ENCODE results near the gene DNAJC6. TPM values are rescaled to one million over a fixed set of nuclear protein-coding genes. Genes with fewer than 3 reads are reported as not detected.

DNAJC6 gene
- total RNA-seq, 1 experiment from 2014 or later, result 4.0 TPM

- intact Hi-C loops (cut with micrococcal nuclease; ENCODE audit: unreplicated experiment) (no loop called here), in situ Hi-C loops (cut with HindIII; ENCODE audit: low pct_unique_long_range_greater_than_20kb, low sequenced_read_pairs) (no loop called here)
- Histone ChIP-seq H3K9me3 (ENCODE audit: control insufficient read depth, insufficient read depth, low read depth, low read length) (no peaks in the 10 kb centered on the region), H3K4me1 (ENCODE audit: control insufficient read depth, insufficient read depth, low read length) (no peaks in the 10 kb centered on the region), H3K36me3 (ENCODE audit: control insufficient read depth, insufficient read depth, low read length) (no peaks in the 10 kb centered on the region), H3K27me3 (ENCODE audit: control insufficient read depth, insufficient read depth, low read length) (no peaks in the 10 kb centered on the region), H3K4me3 (ENCODE audit: low read depth in 2 of 2, low read length in 2 of 2) (no peak overlapping the region), H3K27ac (ENCODE audit: low read length) (no peak overlapping the region)
- ATAC-seq (no peak), DNase-seq (ENCODE audit: low read depth, low spot score) (no peak)
- CTCF ChIA-PET, result no interaction called here
- BruUV-seq (replicated peaks), result no TSS peak
- TF ChIP-seq CTCF (IDR thresholded peaks at IDR 0.05), result no peak
- no peak for TF ChIP-seq REST (IDR thresholded peaks at IDR 0.05; ENCODE audit: insufficient read depth in 1 of 2, low read depth in 2 of 2, low read length in 1 of 2)
- TF ChIP-seq POLR2AphosphoS5 (IDR thresholded peaks at IDR 0.05; ENCODE audit: low read depth, low read length), result no peak
- no peak for TF ChIP-seq TCF7L2 (IDR thresholded peaks at IDR 0.05; ENCODE audit: low read depth, low read length)
- TF ChIP-seq SIN3A (IDR thresholded peaks at IDR 0.05; ENCODE audit: borderline replicate concordance, insufficient read depth, low read depth, low read length), result no peak
- POLR2A ChIA-PET, result no interaction called here
Measured at GRCh38 chr1:65395887-65396612, 86.7 kb downstream of the DNAJC6 start.

GRCh38 chr1:65398083-65398482 is 88.7 kb downstream of the DNAJC6 start:
- intact Hi-C loops (cut with micrococcal nuclease; ENCODE audit: unreplicated experiment), result no loop called here
- CTCF ChIA-PET, result no interaction called here
- ATAC-seq, result no peak
- BruUV-seq (replicated peaks), result no TSS peak
- POLR2A ChIA-PET, result no interaction called here
- DNase-seq (ENCODE audit: low read depth, low spot score), result no peak
- no peaks in the 10 kb centered on the region for H3K4me1 ChIP-seq (ENCODE audit: control insufficient read depth, insufficient read depth, low read length)
- no peaks in the 10 kb centered on the region for H3K36me3 ChIP-seq (ENCODE audit: control insufficient read depth, insufficient read depth, low read length)
- in situ Hi-C loops (cut with HindIII; ENCODE audit: low pct_unique_long_range_greater_than_20kb, low sequenced_read_pairs), result no loop called here
- no peak overlapping the region for H3K4me3 ChIP-seq (ENCODE audit: low read depth in 2 of 2, low read length in 2 of 2)
- no peak overlapping the region for H3K27ac ChIP-seq (ENCODE audit: low read length)
- no peaks in the 10 kb centered on the region for H3K9me3 ChIP-seq (ENCODE audit: control insufficient read depth, insufficient read depth, low read depth, low read length)
- TF ChIP-seq CTCF (IDR thresholded peaks at IDR 0.05), result no peak
- TF ChIP-seq REST (IDR thresholded peaks at IDR 0.05; ENCODE audit: insufficient read depth in 1 of 2, low read depth in 2 of 2, low read length in 1 of 2), result no peak
- no peak for TF ChIP-seq SIN3A (IDR thresholded peaks at IDR 0.05; ENCODE audit: borderline replicate concordance, insufficient read depth, low read depth, low read length)
- no peaks in the 10 kb centered on the region for H3K27me3 ChIP-seq (ENCODE audit: control insufficient read depth, insufficient read depth, low read length)
